HCT116 (cell line): ENCODE results near the gene GSG1L. TPM values are rescaled to one million over a fixed set of nuclear protein-coding genes. Genes with fewer than 3 reads are reported as not detected.

Experiments used
- ATAC-seq: fragments of 200-7000 bp; cut with Tn5 transposase; 2 replicates; pipeline ENCODE4 v1.9.1; 2020; ENCODE audit warnings: mild to moderate bottlenecking, moderate library complexity
- BruUV-seq: library from RNA; stranded (reverse); fragments of 400-500 nt; replicated peaks from 2 replicates; lab custom pipeline; 2021; lab: Mats Ljungman, UMichigan
- CTCF ChIA-PET: fragments of 300-600 bp; sonication (Branson Sonifier 250); formaldehyde crosslinking; loops from one replicate; lab custom pipeline; 2021; ENCODE audit warnings: antibody characterized with exemption; lab: Charles Lee
- POLR2A ChIA-PET: fragments of 300-600, 350-600 bp; sonication (Branson Sonifier 250); formaldehyde crosslinking; loops from one replicate; lab custom pipeline; 2021; ENCODE audit warnings: antibody characterized with exemption; lab: Charles Lee
- RAD21 ChIA-PET, 2 experiments: fragments of 300-600 bp; sonication (Branson Sonifier 250); formaldehyde crosslinking; loops; one replicate each; lab custom pipeline; 2023; ENCODE audit warnings: low total read pairs in 2 of 2; ENCODE audit not compliant: uncharacterized antibody in 2 of 2, unreplicated experiment in 2 of 2, low non-redundant PET in 1 of 2; lab: Charles Lee
- DNase-seq: peaks from one replicate; pipeline ENCODE4 v3.0.0-alpha.2; 2010; ENCODE audit warnings: low read depth, low spot score
- H2AFZ ChIP-seq: fragments of 200-600 bp; shearing (Covaris generic), sonication (generic); 2 replicates; pipeline ENCODE4 v1.6.1; 2017; ENCODE audit warnings: low read depth, mixed run types, mixed read lengths, antibody characterized with exemption, low read length; ENCODE audit not compliant: poor library complexity, severe bottlenecking
- H3K27ac ChIP-seq: 2 replicates; pipeline ENCODE4 v1.5.1; 2012; ENCODE audit warnings: low read depth, low read length
- H3K27me3 ChIP-seq: fragments of 200-600 bp; sonication (generic); 2 replicates; pipeline ENCODE4 v1.6.1; 2016; ENCODE audit warnings: mixed run types, low read length, mixed read lengths; ENCODE audit not compliant: insufficient read depth
- H3K36me3 ChIP-seq, 2 experiments: fragments of 200-500 bp in 1 of 2; fragments of 200-600 bp in 1 of 2; sonication (Bioruptor generic) in 1 of 2; sonication (generic) in 1 of 2; 2 replicates each; pipeline versions ENCODE4 v1.5.1 to v1.6.1; 2014 to 2016; ENCODE audit warnings: low read length in 2 of 2, inconsistent platforms in 1 of 2, mixed read lengths in 1 of 2, mixed run types in 1 of 2; ENCODE audit not compliant: insufficient read depth in 2 of 2, control insufficient read depth in 1 of 2
- H3K4me1 ChIP-seq, 2 experiments: fragments of 200-600 bp in 1 of 2; sonication (generic) in 1 of 2; 2 replicates each; pipeline versions ENCODE4 v1.5.1 to v1.6.1; 2012 to 2017; ENCODE audit warnings: low read length in 2 of 2, inconsistent platforms in 1 of 2, mild to moderate bottlenecking in 1 of 2, mixed read lengths in 1 of 2, mixed run types in 1 of 2, moderate library complexity in 1 of 2; ENCODE audit not compliant: insufficient read depth in 2 of 2, control insufficient read depth in 1 of 2
- H3K4me2 ChIP-seq: fragments of 200-600 bp; sonication (generic); 2 replicates; pipeline ENCODE4 v1.6.1; 2017; ENCODE audit warnings: mixed run types, low read length, mixed read lengths
- H3K4me3 ChIP-seq, 2 experiments: fragments of 200-600 bp in 1 of 2; sonication (generic) in 1 of 2; replicated peaks in 1 of 2; 2 replicates each; pipeline ENCODE4 v1.5.1; 2011 to 2016; ENCODE audit warnings: low read length in 2 of 2, control low read depth in 1 of 2, low read depth in 1 of 2, mild to moderate bottlenecking in 1 of 2, mixed read lengths in 1 of 2, mixed run types in 1 of 2
- H3K79me2 ChIP-seq: fragments of 200-600 bp; sonication (generic); 2 replicates; pipeline ENCODE4 v1.6.1; 2017; ENCODE audit warnings: mild to moderate bottlenecking, mixed run types, low read length, moderate library complexity, mixed read lengths; ENCODE audit not compliant: insufficient read depth
- H3K9ac ChIP-seq: fragments of 200-600 bp; sonication (generic); 2 replicates; pipeline ENCODE4 v1.6.1; 2016; ENCODE audit warnings: low read length, mixed read lengths
- H3K9me2 ChIP-seq: fragments of 200-600 bp; sonication (generic), shearing (Covaris generic); 2 replicates; pipeline ENCODE4 v1.6.1; 2017; ENCODE audit warnings: mixed run types, mild to moderate bottlenecking, moderate library complexity; ENCODE audit not compliant: insufficient read depth
- H3K9me3 ChIP-seq, 2 experiments: fragments of 200-500 bp in 1 of 2; fragments of 200-600 bp in 1 of 2; sonication (Bioruptor generic) in 1 of 2; sonication (generic) in 1 of 2; 2 replicates each; pipeline ENCODE4 v1.6.1; 2014 to 2017; ENCODE audit warnings: low read length in 2 of 2, mixed read lengths in 2 of 2, inconsistent platforms in 1 of 2, low read depth in 1 of 2, mild to moderate bottlenecking in 1 of 2, mixed run types in 1 of 2, moderate library complexity in 1 of 2; ENCODE audit not compliant: control insufficient read depth in 1 of 2, insufficient read depth in 1 of 2
- H4K20me1 ChIP-seq: fragments of 200-600 bp; sonication (generic), shearing (Covaris generic); 2 replicates; pipeline ENCODE4 v1.6.1; 2017; ENCODE audit warnings: mixed run types, mild to moderate bottlenecking, moderate library complexity; ENCODE audit not compliant: insufficient read depth
- CBX3 ChIP-seq: IDR thresholded peaks from 2 replicates; pipeline ENCODE4 v1.6.1; 2012; ENCODE audit warnings: low read depth
- CEBPB ChIP-seq: IDR thresholded peaks from 2 replicates; pipeline ENCODE4 v1.6.1; 2012; ENCODE audit warnings: low read depth
- CTCF ChIP-seq, 3 experiments: fragments of 200-600 bp in 1 of 3; sonication (generic) in 1 of 3; IDR thresholded peaks in 2 of 3; conservative IDR thresholded peaks in 1 of 3; 2 replicates each; pipeline ENCODE4 v1.5.1; 2012 to 2017; ENCODE audit warnings: low read depth in 2 of 3, low read length in 2 of 3, antibody characterized with exemption in 1 of 3, borderline replicate concordance in 1 of 3, control low read depth in 1 of 3, mild to moderate bottlenecking in 1 of 3, mixed read lengths in 1 of 3, mixed run types in 1 of 3, moderate library complexity in 1 of 3; ENCODE audit not compliant: insufficient read depth in 1 of 3
- EGR1 ChIP-seq: IDR thresholded peaks from 2 replicates; pipeline ENCODE4 v1.6.1; 2012; ENCODE audit warnings: low read depth
- EZH2phosphoT487 ChIP-seq: fragments of 200-600 bp; IDR thresholded peaks from 2 replicates; pipeline ENCODE4 v1.6.1; 2018; ENCODE audit warnings: antibody characterized with exemption, borderline replicate concordance
- FOSL1 ChIP-seq: IDR thresholded peaks from 2 replicates; pipeline ENCODE4 v1.6.1; 2012; ENCODE audit warnings: low read depth
- JUND ChIP-seq: IDR thresholded peaks from 2 replicates; pipeline ENCODE4 v1.6.1; 2012
- MAX ChIP-seq: IDR thresholded peaks from 2 replicates; pipeline ENCODE4 v1.6.1; 2012
- POLR2A ChIP-seq: IDR thresholded peaks from 2 replicates; pipeline ENCODE4 v1.7.0; 2011; ENCODE audit warnings: borderline replicate concordance; ENCODE audit not compliant: insufficient read depth, insufficient read length; ENCODE audit errors: extremely low read depth
- RAD21 ChIP-seq: IDR thresholded peaks from 2 replicates; pipeline ENCODE4 v1.6.1; 2012; ENCODE audit warnings: low read depth, mild to moderate bottlenecking
- REST ChIP-seq: IDR thresholded peaks from 2 replicates; pipeline ENCODE4 v1.6.1; 2012; ENCODE audit warnings: low read depth
- SIN3A ChIP-seq: IDR thresholded peaks from 2 replicates; pipeline ENCODE4 v1.6.1; 2012; ENCODE audit warnings: low read depth
- SP1 ChIP-seq: IDR thresholded peaks from 2 replicates; pipeline ENCODE4 v1.6.1; 2012; ENCODE audit warnings: low read depth
- SRF ChIP-seq: IDR thresholded peaks from 2 replicates; pipeline ENCODE4 v1.6.1; 2012; ENCODE audit warnings: low read depth
- TCF7L2 ChIP-seq: IDR thresholded peaks from 2 replicates; pipeline ENCODE4 v1.7.0; 2011; ENCODE audit warnings: borderline replicate concordance, inconsistent platforms; ENCODE audit not compliant: insufficient read depth, insufficient read length; ENCODE audit errors: extremely low read depth
- YY1 ChIP-seq: IDR thresholded peaks from 2 replicates; pipeline ENCODE4 v1.6.1; 2011; ENCODE audit warnings: low read length, low read depth, moderate library complexity, mild to moderate bottlenecking; ENCODE audit not compliant: insufficient replicate concordance; ENCODE audit errors: extremely low read depth
- ZFX ChIP-seq: fragments of 450-650 bp; IDR thresholded peaks from 2 replicates; pipeline ENCODE4 v1.6.1; 2017
- intact Hi-C: fragments of 100-400 bp; cut with micrococcal nuclease; formaldehyde crosslinking; loops from 2 replicates; pipeline ENCODE4 v1.10.0; 2022
- total RNA-seq: library from RNA; stranded (reverse); gene quantifications from one replicate; pipeline ENCODE4 v1.2.1, GENCODE V29; 2021; ENCODE audit not compliant: unreplicated experiment

Gene GSG1L
- total RNA-seq, 1 experiment from 2014 or later: not detected

GRCh38 chr16:27816561-27816960 is 247.0 kb downstream of the GSG1L start (continued):
- TF ChIP-seq REST (no peak), ZFX (no peak)

DNA sequence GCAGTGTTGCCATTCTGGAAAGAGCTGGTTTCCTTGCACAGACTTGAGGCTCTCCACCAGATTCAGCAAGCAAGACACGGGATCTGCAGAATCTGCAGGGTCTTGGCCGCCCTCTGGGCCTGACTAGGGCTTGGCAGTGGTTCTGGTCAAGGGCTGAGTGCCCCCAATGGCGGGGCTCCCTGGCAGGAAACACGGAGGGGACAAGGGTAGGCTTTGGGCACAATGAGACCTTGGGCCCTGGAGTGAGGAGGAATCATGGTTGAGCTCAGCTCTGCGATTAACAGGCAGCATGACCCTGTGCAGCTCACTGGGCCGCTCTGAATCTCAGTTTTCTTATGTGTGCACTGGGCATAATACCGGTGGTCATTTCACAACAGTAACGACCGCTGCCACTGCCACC is 249.9 kb downstream of the GSG1L start:
- TF ChIP-seq SRF (no peak), SP1 (no peak), CEBPB (no peak), YY1 (no peak), REST (no peak), EZH2phosphoT487 (no peak), TCF7L2 (no peak), POLR2A (no peak), FOSL1 (no peak), EGR1 (no peak), ZFX (no peak), CTCF (IDR thresholded peaks at IDR 0.05 in 2 of 3, conservative IDR thresholded peaks at IDR 0.05 in 1 of 3; ENCODE audit: borderline replicate concordance in 1 of 3, insufficient read depth in 1 of 3, low read depth in 2 of 3, low read length in 2 of 3) (no peak), JUND (no peak), SIN3A (no peak), MAX (no peak), CBX3 (no peak), RAD21 (no peak)
- no peak overlapping the region for H2AFZ ChIP-seq
- H3K4me2 ChIP-seq: no peak overlapping the region
- H3K27me3 ChIP-seq: 0 out of 2 replicates have a peak, but pooled peaks cover 9% of the 10 kb centered on the region
- no peak overlapping the region for H3K9ac ChIP-seq
- RAD21 ChIA-PET: no interaction called here
- H3K79me2 ChIP-seq: no peaks in the 10 kb centered on the region
- no peaks in the 10 kb centered on the region for H3K36me3 ChIP-seq
- no peaks in the 10 kb centered on the region for H3K4me1 ChIP-seq
- intact Hi-C loops: no loop called here
- CTCF ChIA-PET: no interaction called here
- H3K4me3 ChIP-seq: no peak overlapping the region
- H3K27ac ChIP-seq: no peak overlapping the region
- H4K20me1 ChIP-seq: no peaks in the 10 kb centered on the region
- H3K9me3 ChIP-seq: no peaks in the 10 kb centered on the region
- no TSS peak for BruUV-seq
- no peak for DNase-seq
- no peak for ATAC-seq
- no peaks in the 10 kb centered on the region for H3K9me2 ChIP-seq
- POLR2A ChIA-PET: no interaction called here
